ENCODE data around the gene SCGB2A2.

SCGB2A2 gene

GRCh38 chr11:62269654-62270278 is at the start of gene SCGB2A2:
TSS of gene SCGB2A2 (plus strand) at chr11:62270158. CDS start at chr11:62270217, 59 bp downstream.
- peak; percentile 71 for TF ChIP-seq CTCF (IDR thresholded peaks at IDR 0.05)

GRCh38 chr11:62221498-62221897 is 48.5 kb upstream of the SCGB2A2 start:
- TF ChIP-seq CTCF (IDR thresholded peaks at IDR 0.05): no peak

DNA sequence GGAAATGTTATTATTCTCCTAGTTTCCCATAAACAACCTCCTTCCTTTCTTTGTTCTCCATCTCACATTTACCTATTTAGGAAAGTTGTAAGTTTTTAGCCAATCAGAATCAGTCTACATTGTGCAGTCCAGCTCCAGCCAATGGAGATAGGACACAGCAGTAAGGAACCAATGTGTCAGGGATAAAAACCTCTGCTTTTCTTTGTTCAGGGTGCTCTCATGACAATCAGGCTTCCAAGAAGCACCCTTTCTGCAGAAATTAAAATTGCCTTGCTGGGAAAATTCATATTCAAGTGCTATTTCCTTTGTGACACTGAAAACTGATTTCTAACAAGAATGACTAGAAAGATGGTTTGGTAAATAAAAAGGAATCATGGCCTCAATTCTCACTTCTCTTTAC is 46.9 kb upstream of the SCGB2A2 start:
- no peak for TF ChIP-seq CTCF (IDR thresholded peaks at IDR 0.05)

DNA sequence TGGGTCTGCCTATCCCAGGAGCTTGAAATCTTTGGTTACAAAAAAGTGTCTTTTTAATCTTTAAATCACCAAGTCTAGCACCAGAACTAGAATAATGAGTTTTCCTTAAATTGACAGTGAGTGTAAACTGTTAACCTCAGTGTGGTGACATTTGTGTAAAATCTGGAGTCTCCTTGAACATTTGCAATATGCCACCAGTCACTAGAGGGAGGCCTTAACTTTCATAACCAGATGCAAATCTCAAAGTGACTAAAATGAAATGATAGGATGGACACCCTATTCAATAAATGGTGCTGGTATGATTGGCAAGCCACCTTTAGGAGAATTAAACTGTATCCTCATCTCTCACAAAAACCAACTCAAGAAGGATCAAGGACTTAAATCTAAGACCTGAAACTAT is 36.2 kb upstream of the SCGB2A2 start:
- TF ChIP-seq CTCF (IDR thresholded peaks at IDR 0.05): 0 out of 2 replicates have a peak, but pooled peaks have one; percentile 30

GRCh38 chr11:62236187-62236586 is 33.8 kb upstream of the SCGB2A2 start:
- TF ChIP-seq CTCF (IDR thresholded peaks at IDR 0.05): no peak

GRCh38 chr11:62237499-62237898 is 32.5 kb upstream of the SCGB2A2 start:
- no peak for TF ChIP-seq CTCF (IDR thresholded peaks at IDR 0.05)

DNA sequence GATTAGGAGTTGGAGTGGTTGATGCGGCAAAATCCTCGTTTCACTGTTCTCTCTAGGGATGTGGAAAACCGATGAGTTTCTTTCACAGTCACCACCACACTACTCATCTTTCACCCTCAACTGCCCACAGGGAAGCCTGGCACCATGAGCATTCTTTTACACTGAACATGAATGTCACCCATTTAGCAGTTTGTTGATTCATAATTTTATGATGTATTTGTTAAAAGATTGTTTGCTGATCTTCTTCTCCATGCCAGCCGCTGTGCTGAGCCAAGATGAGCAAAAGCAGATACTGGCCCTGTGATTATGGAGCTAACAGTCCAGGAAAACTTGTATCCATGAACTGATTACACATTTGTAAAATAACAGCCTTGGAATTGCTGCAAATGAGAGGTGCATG is 31.8 kb upstream of the SCGB2A2 start:
- TF ChIP-seq CTCF (IDR thresholded peaks at IDR 0.05): no peak

GRCh38 chr11:62241095-62241494 is 28.9 kb upstream of the SCGB2A2 start:
- TF ChIP-seq CTCF (IDR thresholded peaks at IDR 0.05): no peak
